ENCODE results near the gene TMOD1. TPM values are rescaled to one million over a fixed set of nuclear protein-coding genes. Genes with fewer than 3 reads are reported as not detected.
A peak's percentile ranks its signal among the peaks of the same experiment; 100 is the strongest.
"Not testable (repeated sequence)": the region's sequence is repeated elsewhere in the genome, so short reads cannot be mapped to it uniquely, and the experiment has no call there.

TMOD1 gene
- polyA plus RNA-seq, 4 donors = 0.55 to 2.2 (median 1.5) TPM

GRCh38 chr9:97584778-97585177 is 83.3 kb downstream of the TMOD1 start:
- DNase-seq (ENCODE audit: low read depth in 4 of 4, low spot score in 2 of 4) = not testable (repeated sequence)

- DNase-seq (ENCODE audit: low read depth in 4 of 4, low spot score in 2 of 4) = not testable (repeated sequence)
Observed at GRCh38 chr9:97586909-97587308, 85.4 kb downstream of the TMOD1 start.

GRCh38 chr9:97591535-97591934 is 90.1 kb downstream of the TMOD1 start:
- DNase-seq (ENCODE audit: low read depth in 4 of 4, low spot score in 2 of 4) = no peak

- DNase-seq (ENCODE audit: low read depth in 4 of 4, low spot score in 2 of 4) = no peak
Observed at GRCh38 chr9:97592126-97592525, 90.7 kb downstream of the TMOD1 start.

GRCh38 chr9:97593960-97594359 is 92.5 kb downstream of the TMOD1 start:
- DNase-seq (ENCODE audit: low read depth in 4 of 4, low spot score in 2 of 4) = no peak

- no peak for DNase-seq (ENCODE audit: low read depth in 4 of 4, low spot score in 2 of 4)
Observed at GRCh38 chr9:97594381-97594921, 93.0 kb downstream of the TMOD1 start.

GRCh38 chr9:97596906-97597305 is 95.4 kb downstream of the TMOD1 start:
- DNase-seq (ENCODE audit: low read depth in 4 of 4, low spot score in 2 of 4) = no peak

GRCh38 chr9:97598461-97599288 is 97.2 kb downstream of the TMOD1 start:
- DNase-seq (ENCODE audit: low read depth in 4 of 4, low spot score in 2 of 4) = peak; percentile 30 to 75 (median 45)

GRCh38 chr9:97599314-97599846 is 97.9 kb downstream of the TMOD1 start:
- DNase-seq (ENCODE audit: low read depth in 4 of 4, low spot score in 2 of 4) = no peak

- DNase-seq (ENCODE audit: low read depth in 4 of 4, low spot score in 2 of 4) = no peak
Observed at GRCh38 chr9:97600531-97601227, 99.2 kb downstream of the TMOD1 start.

- DNase-seq (ENCODE audit: low read depth in 4 of 4, low spot score in 2 of 4) = no peak
Observed at GRCh38 chr9:97601228-97601898, 99.9 kb downstream of the TMOD1 start.

GRCh38 chr9:97602430-97602829 is 101.0 kb downstream of the TMOD1 start:
- DNase-seq (ENCODE audit: low read depth in 4 of 4, low spot score in 2 of 4) = no peak

- no peak for DNase-seq (ENCODE audit: low read depth in 4 of 4, low spot score in 2 of 4)
Observed at GRCh38 chr9:97604901-97605645, 103.6 kb downstream of the TMOD1 start.

- peak in 1 of 4 donors; percentile 49 for DNase-seq (ENCODE audit: low read depth in 4 of 4, low spot score in 2 of 4)
Observed at GRCh38 chr9:97615439-97616072, 114.1 kb downstream of the TMOD1 start.

GRCh38 chr9:97617939-97618416 is 116.5 kb downstream of the TMOD1 start:
- DNase-seq (ENCODE audit: low read depth in 4 of 4, low spot score in 2 of 4) = no peak

- DNase-seq (ENCODE audit: low read depth in 4 of 4, low spot score in 2 of 4) = not testable (repeated sequence)
Observed at GRCh38 chr9:97620063-97620462, 118.6 kb downstream of the TMOD1 start.

- not testable (repeated sequence) for DNase-seq (ENCODE audit: low read depth in 4 of 4, low spot score in 2 of 4)
Observed at GRCh38 chr9:97622483-97622882, 121.0 kb downstream of the TMOD1 start.

GRCh38 chr9:97623946-97624345 is 122.5 kb downstream of the TMOD1 start:
- no peak for DNase-seq (ENCODE audit: low read depth in 4 of 4, low spot score in 2 of 4)

- no peak for DNase-seq (ENCODE audit: low read depth in 4 of 4, low spot score in 2 of 4)
Observed at GRCh38 chr9:97625620-97626019, 124.2 kb downstream of the TMOD1 start.

Data from left renal cortex interstitium (tissue), 4 donors.